Large intestine (tissue), 3 donors: ENCODE results near the gene SIGLEC15. TPM values are rescaled to one million over a fixed set of nuclear protein-coding genes. Genes with fewer than 3 reads are reported as not detected.
"Not testable (repeated sequence)": the region's sequence is repeated elsewhere in the genome, so short reads cannot be mapped to it uniquely, and the experiment has no call there.

Experiments
- DNase-seq, 2 donors: peaks; one replicate each; pipeline versions ENCODE4 v3.0.0 to v3.0.0-alpha.2; 2013
- H3K27ac ChIP-seq: one replicate; pipeline ENCODE4 v1.5.1; 2013; ENCODE audit warnings: low read length
- H3K27me3 ChIP-seq: 2 replicates; pipeline ENCODE4 v1.6.1; 2013; ENCODE audit warnings: low read length; ENCODE audit not compliant: control insufficient read depth, insufficient read depth
- H3K36me3 ChIP-seq: 2 replicates; pipeline ENCODE4 v1.6.1; 2013; ENCODE audit warnings: low read length; ENCODE audit not compliant: control insufficient read depth, insufficient read depth
- H3K4me1 ChIP-seq: one replicate; pipeline ENCODE4 v1.6.1; 2013; ENCODE audit warnings: low read length; ENCODE audit not compliant: control insufficient read depth, insufficient read depth
- H3K4me3 ChIP-seq: one replicate; pipeline ENCODE4 v1.5.1; 2013; ENCODE audit warnings: low read length
- H3K9me3 ChIP-seq: one replicate; pipeline ENCODE4 v1.6.1; 2013; ENCODE audit warnings: mild to moderate bottlenecking, low read depth, low read length, moderate library complexity; ENCODE audit not compliant: control insufficient read depth
- WGBS: methylation state at CpG from one replicate; pipeline ENCODE4 v1.1.5; 2013; ENCODE audit warnings: low lambda C conversion rate; ENCODE audit not compliant: insufficient coverage; 5-methylcytosine and 5-hydroxymethylcytosine counted together
- polyA plus RNA-seq: library from polyadenylated mRNA; unstranded; fragments of 120-200 nt; gene quantifications from one replicate; pipeline ENCODE4 v1.2.1, GENCODE V29; 2013

SIGLEC15 gene
- polyA plus RNA-seq, 1 donor, result 2.0 TPM

GRCh38 chr18:45844938-45845337 lies 19.5 kb downstream of the SIGLEC15 start:
- DNase-seq, result no peak
- Histone ChIP-seq H3K9me3 (no peaks in the 10 kb centered on the region), H3K27me3 (peaks cover 4% of the 10 kb centered on the region), H3K36me3 (peaks cover 5% of the 10 kb centered on the region), H3K4me3 (no peak overlapping the region), H3K4me1 (peaks cover 7% of the 10 kb centered on the region), H3K27ac (no peak overlapping the region)
- 90% methylated on average over 2 of the region's 7 CpGs for WGBS

GRCh38 chr18:45845410-45845809 lies 19.9 kb downstream of the SIGLEC15 start:
- Histone ChIP-seq H3K27ac (no peak overlapping the region), H3K4me1 (peaks cover 7% of the 10 kb centered on the region), H3K36me3 (peaks cover 9% of the 10 kb centered on the region), H3K4me3 (no peak overlapping the region), H3K9me3 (no peaks in the 10 kb centered on the region), H3K27me3 (peaks cover under 1% of the 10 kb centered on the region)
- no CpG with 5 or more reads among the region's 8 CpGs for WGBS
- no peak for DNase-seq

GRCh38 chr18:45847119-45847518 lies 21.6 kb downstream of the SIGLEC15 start:
- H3K4me3 ChIP-seq, result no peak overlapping the region
- no peaks in the 10 kb centered on the region for H3K27me3 ChIP-seq
- peaks cover 7% of the 10 kb centered on the region for H3K4me1 ChIP-seq
- H3K36me3 ChIP-seq, result peaks cover 19% of the 10 kb centered on the region
- H3K9me3 ChIP-seq, result no peaks in the 10 kb centered on the region
- WGBS, result no CpG with 5 or more reads among the region's 3 CpGs
- no peak for DNase-seq
- no peak overlapping the region for H3K27ac ChIP-seq

GRCh38 chr18:45848643-45849042 lies 23.2 kb downstream of the SIGLEC15 start:
- H3K27ac ChIP-seq, H3K4me3 ChIP-seq, H3K27me3 ChIP-seq, DNase-seq, H3K4me1 ChIP-seq, H3K9me3 ChIP-seq: not testable (repeated sequence)
- no CpG with 5 or more reads among the region's 13 CpGs for WGBS
- peaks cover 31% of the 10 kb centered on the region for H3K36me3 ChIP-seq

DNA sequence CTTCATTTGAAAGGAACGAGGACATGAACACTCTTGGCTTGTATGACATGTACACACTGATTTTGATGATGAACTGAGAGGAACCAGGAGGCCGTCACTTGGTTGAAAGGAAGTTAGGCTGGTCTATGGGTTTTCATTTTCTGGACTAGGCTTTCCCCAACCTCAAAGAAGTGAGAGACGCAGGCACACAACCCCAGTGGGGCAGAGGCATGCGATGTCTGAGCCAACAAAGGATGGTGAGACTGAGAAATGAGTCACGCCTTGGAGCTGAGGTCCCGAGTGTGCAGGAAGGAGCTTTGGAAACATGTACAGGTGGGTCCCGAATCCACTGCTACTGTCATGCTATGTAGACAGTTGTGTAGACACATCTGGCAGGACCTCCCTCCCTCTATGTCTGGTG lies 24.1 kb downstream of the SIGLEC15 start:
- Histone ChIP-seq H3K4me3 (no peak overlapping the region), H3K27ac (no peak overlapping the region), H3K36me3 (peaks cover 40% of the 10 kb centered on the region), H3K27me3 (no peaks in the 10 kb centered on the region), H3K4me1 (no peaks in the 10 kb centered on the region), H3K9me3 (no peaks in the 10 kb centered on the region)
- no peak for DNase-seq
- 100% methylated on average over 1 of the region's 7 CpGs for WGBS

DNA sequence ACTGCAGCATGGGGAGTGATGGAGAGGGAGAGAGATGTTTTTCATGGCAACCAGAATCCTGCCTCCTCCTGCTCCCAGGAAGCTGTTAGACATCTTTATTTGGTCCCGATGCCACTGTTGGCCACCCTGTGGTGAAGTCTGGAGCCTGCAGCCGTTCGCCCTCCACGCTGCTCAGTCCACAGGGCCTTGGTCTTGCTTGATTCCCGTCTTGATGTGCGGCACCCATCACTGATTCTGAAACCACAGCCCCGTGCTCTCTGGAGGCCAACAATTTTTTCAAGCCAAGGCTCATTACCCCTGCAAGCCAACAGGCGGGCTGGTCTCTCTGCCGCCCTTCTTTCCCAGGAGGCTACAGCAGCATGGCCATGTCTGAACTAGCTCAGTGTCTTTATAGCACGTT lies 24.5 kb downstream of the SIGLEC15 start:
- DNase-seq, result no peak
- Histone ChIP-seq H3K4me1 (no peaks in the 10 kb centered on the region), H3K36me3 (peaks cover 44% of the 10 kb centered on the region), H3K9me3 (no peaks in the 10 kb centered on the region), H3K27ac (no peak overlapping the region), H3K27me3 (no peaks in the 10 kb centered on the region), H3K4me3 (no peak overlapping the region)
- WGBS, result 100% methylated on average over 1 of the region's 10 CpGs

GRCh38 chr18:45851161-45851925 lies 25.9 kb downstream of the SIGLEC15 start:
- H3K27ac ChIP-seq, result no peak overlapping the region
- WGBS, result 100% methylated on average over 1 of the region's 10 CpGs
- no peaks in the 10 kb centered on the region for H3K4me1 ChIP-seq

DNA sequence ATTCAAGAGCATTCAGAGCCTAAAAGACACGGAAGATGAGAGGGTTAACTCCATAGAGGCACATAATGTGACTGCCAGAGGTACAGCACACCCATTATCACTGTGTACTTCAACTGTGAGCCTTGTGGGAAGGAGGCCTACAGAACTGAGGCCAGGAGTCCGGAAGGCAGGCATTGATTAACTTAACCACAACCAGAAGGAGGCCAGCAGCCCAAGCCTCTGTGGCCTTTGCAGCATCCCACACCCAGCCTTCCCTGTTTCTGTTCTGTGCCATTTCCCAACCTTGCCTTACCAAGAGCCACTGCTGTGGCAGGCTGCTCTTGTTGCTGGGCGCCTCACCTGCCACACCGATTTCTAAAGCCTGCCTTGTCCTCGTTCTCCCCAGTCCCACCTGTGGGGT lies 27.2 kb downstream of the SIGLEC15 start:
- Histone ChIP-seq H3K4me3 (no peak overlapping the region), H3K4me1 (no peaks in the 10 kb centered on the region), H3K36me3 (peaks cover 64% of the 10 kb centered on the region), H3K9me3 (no peaks in the 10 kb centered on the region), H3K27me3 (no peaks in the 10 kb centered on the region), H3K27ac (no peak overlapping the region)
- DNase-seq, result no peak
- no CpG with 5 or more reads among the region's 5 CpGs for WGBS

More at GRCh38 chr18:45851161-45851925, 25.9 kb downstream of the SIGLEC15 start:
- Histone ChIP-seq H3K36me3 (peaks cover 52% of the 10 kb centered on the region), H3K4me3 (no peak overlapping the region), H3K9me3 (no peaks in the 10 kb centered on the region), H3K27me3 (no peaks in the 10 kb centered on the region)
- no peak for DNase-seq

GRCh38 chr18:45854036-45854586 lies 28.6 kb downstream of the SIGLEC15 start:
- no peak for DNase-seq
- H3K4me1 ChIP-seq, result no peaks in the 10 kb centered on the region
- no peak overlapping the region for H3K27ac ChIP-seq
- WGBS, result no CpG with 5 or more reads among the region's 2 CpGs
- no peaks in the 10 kb centered on the region for H3K27me3 ChIP-seq
- H3K36me3 ChIP-seq, result peaks cover 79% of the 10 kb centered on the region
- no peaks in the 10 kb centered on the region for H3K9me3 ChIP-seq
- no peak overlapping the region for H3K4me3 ChIP-seq

DNA sequence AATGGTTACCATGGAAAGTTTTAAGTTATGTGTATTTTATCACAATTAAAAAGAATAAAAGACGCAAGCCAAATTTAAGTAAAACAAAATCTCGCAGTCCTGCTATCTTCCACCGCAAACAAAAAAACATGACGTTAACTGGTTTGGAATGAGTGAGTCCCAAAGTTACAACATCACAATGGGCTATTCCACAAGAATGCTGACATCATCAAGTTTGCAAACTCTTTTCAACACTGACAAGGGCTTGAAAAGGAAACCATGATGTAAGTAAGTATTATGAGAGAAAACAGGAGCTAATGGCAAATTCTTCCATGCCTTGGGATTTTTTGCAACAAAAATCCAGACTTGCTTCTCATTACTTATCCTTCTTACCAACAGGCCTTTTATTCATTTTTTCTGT lies 31.1 kb downstream of the SIGLEC15 start:
- H3K36me3 ChIP-seq, result peaks cover 81% of the 10 kb centered on the region
- no peaks in the 10 kb centered on the region for H3K4me1 ChIP-seq
- no peak overlapping the region for H3K4me3 ChIP-seq
- WGBS, result 92% methylated on average over 2 of the region's 4 CpGs
- no peak for DNase-seq
- no peaks in the 10 kb centered on the region for H3K27me3 ChIP-seq
- no peak overlapping the region for H3K27ac ChIP-seq
- no peaks in the 10 kb centered on the region for H3K9me3 ChIP-seq

- Histone ChIP-seq H3K4me1 (no peaks in the 10 kb centered on the region), H3K27me3 (no peaks in the 10 kb centered on the region), H3K9me3 (no peaks in the 10 kb centered on the region), H3K27ac (no peak overlapping the region), H3K36me3 (peaks cover 75% of the 10 kb centered on the region), H3K4me3 (no peak overlapping the region)
- WGBS, result 83% methylated on average over 1 of the region's 3 CpGs
- DNase-seq, result no peak
Measured at GRCh38 chr18:45859334-45859733, 33.9 kb downstream of the SIGLEC15 start.
